Activated T-helper 1 cell treated with anti-CD3 and anti-CD28 coated beads, Interleukin-12 subunit alpha, Interleukin-12 subunit beta, Interleukin-2, Interleukin-4 antibody, amounts not matched to agents 30 ng/mL and 10 ng/mL and 1 ng/mL, durations not matched to agents 14 hours and 24 hours and 36 hours (primary cell): Measurements from ENCODE around the gene NRIP3. TPM values are rescaled to one million over a fixed set of nuclear protein-coding genes. Genes with fewer than 3 reads are reported as not detected.
"Not testable (repeated sequence)": the region's sequence is repeated elsewhere in the genome, so short reads cannot be mapped to it uniquely, and the experiment has no call there.

ENCODE experiments used
- DNase-seq: peaks from one replicate; pipeline ENCODE4 v3.0.0; 2021; ENCODE audit warnings: low spot score
- H3K27ac Mint-ChIP-seq: one replicate; pipeline ENCODE4 v1.8.0; 2021; ENCODE audit warnings: mild to moderate bottlenecking, mixed read lengths
- H3K27me3 Mint-ChIP-seq: one replicate; pipeline ENCODE4 v1.8.0; 2022; ENCODE audit warnings: mild to moderate bottlenecking, moderate library complexity, mixed read lengths; ENCODE audit not compliant: insufficient read depth
- H3K36me3 Mint-ChIP-seq: one replicate; pipeline ENCODE4 v1.8.0; 2021; ENCODE audit warnings: low read depth, mixed read lengths
- H3K4me1 Mint-ChIP-seq: one replicate; pipeline ENCODE4 v1.8.0; 2021; ENCODE audit warnings: low read depth, mixed read lengths
- H3K4me3 Mint-ChIP-seq: one replicate; pipeline ENCODE4 v1.8.0; 2021; ENCODE audit warnings: mild to moderate bottlenecking, moderate library complexity, mixed read lengths
- H3K9me3 Mint-ChIP-seq: one replicate; pipeline ENCODE4 v1.8.0; 2021; ENCODE audit warnings: mixed read lengths
- intact Hi-C: fragments of 100-400 bp; cut with micrococcal nuclease; formaldehyde crosslinking; loops from one replicate; pipeline ENCODE4 v1.15.1; 2024
- total RNA-seq: library from RNA; stranded (reverse); gene quantifications from 2 replicates; pipeline ENCODE4 v1.2.3, GENCODE V29; 2022

NRIP3 gene
- total RNA-seq, 1 donor from 2014 or later = 4.8 TPM

DNA sequence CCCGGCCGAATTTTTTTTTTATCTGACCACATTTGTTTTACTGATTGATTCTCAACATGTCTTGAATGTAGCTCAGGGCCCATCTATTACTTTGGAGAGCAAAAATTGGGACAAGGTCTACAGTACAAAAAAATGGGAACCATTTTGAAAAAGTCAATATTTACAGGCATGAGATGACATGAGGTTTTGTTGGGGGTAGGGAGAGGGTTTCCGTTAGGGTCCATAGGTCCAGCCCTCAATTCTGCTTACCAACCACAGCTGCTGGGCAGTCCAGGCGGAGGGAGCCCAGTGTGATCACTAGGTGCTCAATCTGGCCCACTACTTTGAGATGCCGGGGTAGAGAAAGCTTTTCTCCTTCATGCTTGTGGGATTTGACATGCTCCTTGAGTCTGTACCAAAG, 18.3 kb downstream of the NRIP3 start:
- Mint-ChIP-seq H3K4me3 (no peak overlapping the region), H3K27me3 (peaks cover 6% of the 10 kb centered on the region), H3K36me3 (peaks cover 2% of the 10 kb centered on the region), H3K4me1 (peaks cover 29% of the 10 kb centered on the region), H3K9me3 (no peaks in the 10 kb centered on the region), H3K27ac (no peak overlapping the region)
- no peak for DNase-seq
- intact Hi-C loops = no loop called here

DNA sequence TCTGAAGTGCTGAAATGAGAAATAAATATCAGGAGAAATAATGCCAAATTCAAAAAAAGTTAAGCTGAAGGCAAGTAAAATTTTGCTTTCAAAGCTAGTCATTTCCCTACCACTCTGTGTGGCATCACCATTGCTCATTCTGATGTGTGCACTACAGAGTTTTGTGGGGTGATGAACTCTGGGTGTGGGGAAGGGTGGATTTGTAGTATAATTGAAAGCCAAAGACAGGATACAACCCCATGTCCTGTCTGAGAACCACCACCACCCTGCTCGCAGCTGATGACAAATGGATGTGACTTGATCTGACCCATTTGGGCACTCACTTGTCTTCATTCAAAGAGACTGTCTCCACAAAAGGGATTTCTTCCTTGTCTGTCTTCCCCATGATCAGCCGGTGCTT, 20.2 kb downstream of the NRIP3 start:
- Mint-ChIP-seq H3K27me3 (no peaks in the 10 kb centered on the region), H3K4me3 (no peak overlapping the region), H3K36me3 (peaks cover 2% of the 10 kb centered on the region), H3K27ac (no peak overlapping the region), H3K9me3 (no peaks in the 10 kb centered on the region), H3K4me1 (peaks cover 18% of the 10 kb centered on the region)
- no peak for DNase-seq
- intact Hi-C loops = no loop called here

DNA sequence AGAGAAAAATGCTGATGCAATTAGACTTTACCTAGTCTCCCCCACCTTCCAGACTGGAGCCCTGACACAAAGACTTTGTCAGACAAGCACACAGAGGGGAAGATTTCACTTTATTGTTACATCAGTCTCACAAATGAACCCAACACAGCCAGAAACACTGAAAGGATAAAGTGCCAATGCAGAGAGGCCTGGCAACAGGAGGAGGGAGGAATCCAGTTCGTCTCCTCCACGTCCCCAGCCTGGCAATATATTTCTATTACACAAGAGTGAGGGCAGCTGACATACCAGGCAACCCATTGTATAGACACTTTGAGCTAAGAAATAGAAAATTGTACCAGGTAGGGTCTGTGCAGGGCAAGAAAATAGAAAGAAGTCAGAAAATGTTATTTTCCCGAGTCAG, 23.3 kb downstream of the NRIP3 start:
- no peaks in the 10 kb centered on the region for H3K27me3 Mint-ChIP-seq
- H3K4me3 Mint-ChIP-seq = no peak overlapping the region
- peaks cover 4% of the 10 kb centered on the region for H3K4me1 Mint-ChIP-seq
- no peak overlapping the region for H3K27ac Mint-ChIP-seq
- no peaks in the 10 kb centered on the region for H3K9me3 Mint-ChIP-seq
- H3K36me3 Mint-ChIP-seq = peaks cover 2% of the 10 kb centered on the region
- no peak for DNase-seq
- intact Hi-C loops = no loop called here

DNA sequence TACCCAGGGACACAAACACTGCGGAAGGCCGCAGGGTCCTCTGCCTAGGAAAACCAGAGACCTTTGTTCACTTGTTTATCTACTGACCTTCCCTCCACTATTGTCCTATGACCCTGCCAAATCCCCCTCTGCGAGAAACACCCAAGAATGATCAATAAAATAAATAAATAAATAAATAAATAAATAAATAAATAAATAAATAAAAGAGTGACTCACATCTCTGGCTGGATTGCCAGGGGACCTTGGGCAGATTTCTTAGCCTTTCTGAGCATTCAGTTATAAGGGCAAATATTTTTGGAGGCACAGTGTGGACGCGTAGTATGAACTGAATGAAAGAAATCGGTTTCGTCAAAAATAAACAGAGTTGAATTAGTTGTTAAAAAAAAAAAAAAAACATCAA, 24.4 kb downstream of the NRIP3 start:
- H3K4me3 Mint-ChIP-seq, H3K9me3 Mint-ChIP-seq, H3K27ac Mint-ChIP-seq, H3K27me3 Mint-ChIP-seq, DNase-seq, intact Hi-C loops, H3K36me3 Mint-ChIP-seq, H3K4me1 Mint-ChIP-seq: not testable (repeated sequence)

DNA sequence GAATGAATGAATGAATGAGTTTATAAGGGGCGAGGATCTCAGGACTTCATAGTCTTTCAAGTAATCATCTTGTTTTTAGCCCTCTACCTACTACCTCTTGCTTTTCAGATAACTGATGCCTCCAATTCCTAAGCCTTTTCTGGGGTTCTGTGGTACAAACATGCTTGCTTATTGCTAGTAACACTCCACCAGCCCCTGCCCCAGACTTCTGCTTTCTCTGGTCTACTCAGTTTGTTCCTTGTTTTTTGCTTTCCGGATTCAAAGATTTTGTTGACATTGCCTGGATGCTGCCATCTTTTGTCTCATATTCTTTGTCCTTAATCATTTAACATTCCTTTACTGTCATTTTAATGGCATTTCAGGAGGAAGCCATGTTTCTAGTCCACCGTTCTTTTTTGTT, 30.7 kb downstream of the NRIP3 start:
- Mint-ChIP-seq H3K4me1 (no peaks in the 10 kb centered on the region), H3K27me3 (no peaks in the 10 kb centered on the region), H3K36me3 (peaks cover 2% of the 10 kb centered on the region), H3K27ac (no peak overlapping the region), H3K9me3 (no peaks in the 10 kb centered on the region), H3K4me3 (no peak overlapping the region)
- intact Hi-C loops = no loop called here
- no peak for DNase-seq

DNA sequence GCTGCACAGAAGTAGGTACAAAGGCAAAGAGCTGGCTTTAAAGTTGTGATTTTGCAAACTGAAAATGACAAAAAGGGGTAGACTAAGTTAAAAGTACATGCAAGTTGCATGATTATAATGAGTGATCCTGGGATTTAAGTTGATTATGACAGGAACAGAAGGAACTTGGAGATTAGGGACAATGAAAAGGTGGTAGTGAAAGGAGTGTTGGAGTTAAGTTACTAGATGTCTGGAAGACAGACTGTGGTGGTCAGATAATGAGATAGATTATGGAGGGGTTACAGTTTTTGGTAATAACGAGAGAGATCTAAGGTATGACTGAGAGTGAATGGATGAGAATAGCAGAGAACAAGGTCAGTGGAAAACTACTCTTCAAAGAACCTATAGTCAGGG, 31.9 kb downstream of the NRIP3 start:
- intact Hi-C loops = no loop called here
- Mint-ChIP-seq H3K4me1 (no peaks in the 10 kb centered on the region), H3K4me3 (no peak overlapping the region), H3K27ac (no peak overlapping the region), H3K9me3 (no peaks in the 10 kb centered on the region), H3K27me3 (no peaks in the 10 kb centered on the region), H3K36me3 (peaks cover 2% of the 10 kb centered on the region)
- no peak for DNase-seq

DNA sequence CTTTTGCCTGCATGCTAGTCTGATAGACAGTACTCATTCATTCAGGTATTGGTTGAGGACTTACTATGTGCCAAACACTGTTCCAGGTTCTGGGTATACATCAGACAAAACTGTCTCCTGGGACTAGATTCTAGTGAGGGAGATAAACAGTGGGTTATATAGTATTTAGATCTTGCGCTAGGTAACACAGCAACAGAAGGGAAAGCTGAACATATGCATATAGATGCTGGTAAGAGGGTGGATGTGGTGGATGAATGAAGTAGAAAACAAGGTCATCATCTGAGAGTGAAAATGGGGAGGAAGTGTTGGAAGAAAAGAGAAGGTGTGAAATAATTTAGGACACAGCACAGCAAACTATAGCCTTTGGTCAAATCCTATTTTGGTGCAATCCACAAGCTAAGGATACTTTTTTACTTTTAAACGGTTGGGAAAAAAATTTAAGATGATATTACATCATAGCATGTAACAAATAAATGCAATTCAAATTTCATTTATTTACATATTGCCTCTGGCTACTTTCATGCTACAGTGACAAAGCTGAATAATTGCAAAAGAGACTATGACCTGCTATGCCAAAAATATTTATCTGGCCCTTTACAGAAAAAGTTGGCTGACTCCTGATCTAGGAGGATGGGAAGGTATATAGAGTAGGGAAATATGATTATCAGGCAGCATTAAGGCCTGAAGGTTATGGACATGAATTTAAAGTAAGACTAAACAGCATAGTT, 32.4 kb downstream of the NRIP3 start:
- Mint-ChIP-seq H3K4me1 (no peaks in the 10 kb centered on the region), H3K27me3 (no peaks in the 10 kb centered on the region), H3K27ac (no peak overlapping the region), H3K36me3 (peaks cover 2% of the 10 kb centered on the region), H3K9me3 (no peaks in the 10 kb centered on the region), H3K4me3 (no peak overlapping the region)
- DNase-seq = no peak
- intact Hi-C loops = no loop called here

DNA sequence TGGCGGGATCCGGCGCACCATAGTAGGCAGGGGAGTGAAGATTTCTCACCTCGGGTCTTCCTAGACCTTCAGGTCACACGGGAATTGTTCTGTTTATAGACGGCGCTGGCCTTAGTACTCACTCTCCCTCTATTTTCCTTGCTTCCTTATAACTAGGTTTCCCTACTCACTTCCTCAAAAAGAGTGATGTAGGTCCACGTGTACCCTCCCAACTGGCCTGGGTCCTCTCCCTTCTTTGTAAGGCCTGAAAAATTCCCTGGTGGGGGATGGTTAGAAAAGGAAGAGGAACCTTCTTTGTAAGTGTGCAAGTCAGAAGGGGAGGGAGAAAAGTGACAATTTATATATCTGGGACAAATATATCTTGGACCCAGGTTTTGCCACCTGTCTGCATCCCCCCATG, 36.6 kb downstream of the NRIP3 start:
- Mint-ChIP-seq H3K36me3 (peaks cover 3% of the 10 kb centered on the region), H3K9me3 (no peaks in the 10 kb centered on the region), H3K4me3 (no peak overlapping the region), H3K27ac (no peak overlapping the region), H3K4me1 (peaks cover 19% of the 10 kb centered on the region), H3K27me3 (no peaks in the 10 kb centered on the region)
- intact Hi-C loops = no loop called here
- no peak for DNase-seq

DNA sequence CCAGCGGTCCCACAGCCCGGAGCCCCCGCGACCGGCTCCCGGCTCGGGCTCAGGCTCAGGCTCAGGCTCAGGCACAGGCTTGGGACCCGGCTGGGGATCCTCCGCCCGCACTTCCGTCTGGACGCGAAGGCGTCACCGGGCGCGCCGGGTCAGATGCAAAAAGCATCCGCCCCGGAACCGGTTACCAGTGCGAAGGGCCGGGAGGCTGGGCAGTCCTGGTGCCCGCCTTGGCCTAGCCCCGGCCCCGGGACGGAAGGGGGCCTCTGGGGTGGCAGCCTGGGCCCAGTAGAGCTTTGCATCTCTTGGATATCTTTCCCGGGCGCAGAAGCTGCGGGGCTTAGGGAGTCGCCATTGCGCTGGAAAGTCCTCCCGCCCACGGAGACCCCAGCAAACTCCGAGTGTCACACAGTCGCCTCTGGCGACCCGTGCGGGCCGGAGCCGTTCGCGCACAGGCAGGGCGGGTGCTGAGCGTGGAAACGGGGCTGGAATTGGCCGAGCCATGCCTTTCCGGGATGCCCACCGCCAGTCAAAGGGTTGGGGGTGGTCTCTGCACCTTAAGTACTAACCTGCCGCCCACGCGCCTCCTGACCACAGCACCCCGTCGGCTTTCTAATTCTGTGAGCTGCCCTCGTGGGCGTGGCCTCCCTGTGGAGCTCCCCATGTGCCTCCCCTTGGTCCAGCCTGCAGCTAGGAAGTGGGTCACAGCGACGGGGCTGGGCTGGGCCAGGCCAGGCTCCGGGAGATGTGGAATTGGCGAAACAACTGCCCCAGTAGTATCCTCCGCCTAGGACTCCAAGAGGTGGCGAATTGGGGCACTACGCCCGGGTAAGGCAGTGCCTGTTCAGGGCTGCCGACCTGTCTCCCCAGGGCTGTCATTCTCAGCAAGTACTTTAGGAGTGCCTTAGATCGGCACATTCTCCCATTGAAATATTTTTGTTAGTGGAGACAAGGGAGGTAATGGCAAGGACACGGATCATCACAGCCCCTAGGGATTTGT, 39.2 kb downstream of the NRIP3 start, which contains the start of gene TMEM9B:
TMEM9B (minus strand) TSS at position 119 of the 997 bp plus-strand sequence. CDS start 129 bp downstream, outside the sequence.
- peak; percentile 79 for DNase-seq
- Mint-ChIP-seq H3K27me3 (no peaks in the 10 kb centered on the region), H3K4me3 (peak within 1 kb of the TSS; percentile 99), H3K4me1 (peaks cover 31% of the 10 kb centered on the region), H3K36me3 (peaks cover 6% of the 10 kb centered on the region), H3K27ac (peak within 1 kb of the TSS; percentile 95), H3K9me3 (no peaks in the 10 kb centered on the region)
- intact Hi-C loops = loop anchor here (1.0 to 5.0 kb wide), 12 partner anchors 38 to 1343 kb away; partner anchors contain the start of genes ADM, AKIP1, EIF3F and IPO7

DNA sequence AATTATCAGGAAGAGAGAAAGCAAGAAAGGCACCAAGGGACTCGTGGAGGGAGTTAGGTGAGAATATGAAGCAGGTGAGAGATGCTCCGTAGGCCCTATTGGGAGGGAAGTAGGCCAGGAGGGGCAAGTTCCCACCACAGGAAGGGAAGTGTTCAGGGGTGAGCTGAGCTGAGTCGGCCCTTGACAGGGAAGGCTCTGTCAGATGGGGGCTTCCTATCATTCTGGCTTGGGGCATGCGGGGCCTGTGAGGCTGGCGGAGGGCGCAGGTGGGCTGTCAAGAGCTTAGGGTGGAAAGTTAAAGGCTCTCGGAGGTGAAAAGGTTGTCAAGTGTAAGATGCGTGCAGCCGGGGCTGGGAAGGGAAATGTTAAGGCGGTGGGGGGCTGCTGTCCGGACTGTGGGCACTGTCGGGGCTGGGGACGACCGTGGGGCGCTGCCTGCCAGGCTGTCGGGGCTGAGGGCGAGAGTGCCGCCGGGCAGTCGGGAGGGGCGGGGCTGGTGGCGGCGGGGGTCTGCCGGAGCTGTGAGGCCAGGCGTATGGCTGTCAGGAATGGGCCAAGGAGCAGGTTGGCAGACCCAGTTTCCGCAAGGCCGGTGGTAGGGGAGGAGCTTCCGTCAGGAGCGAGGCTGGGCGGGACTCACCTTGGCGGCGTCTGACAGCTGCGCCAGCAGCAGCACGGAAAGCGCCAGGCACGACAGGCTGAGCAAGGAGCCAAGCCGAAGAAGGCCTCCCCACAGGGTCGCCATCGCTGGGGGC, 40.1 kb downstream of the NRIP3 start:
- H3K9me3 Mint-ChIP-seq = no peaks in the 10 kb centered on the region
- peaks cover 6% of the 10 kb centered on the region for H3K36me3 Mint-ChIP-seq
- H3K4me1 Mint-ChIP-seq = peaks cover 34% of the 10 kb centered on the region
- H3K4me3 Mint-ChIP-seq = peak overlapping the region; percentile 99
- peak; percentile 77 for DNase-seq
- H3K27ac Mint-ChIP-seq = peak overlapping the region; percentile 95
- no peaks in the 10 kb centered on the region for H3K27me3 Mint-ChIP-seq
- intact Hi-C loops = loop anchor here (1.0 to 5.0 kb wide), 12 partner anchors 39 to 1344 kb away; partner anchors contain the start of genes ADM, AKIP1, EIF3F and IPO7

DNA sequence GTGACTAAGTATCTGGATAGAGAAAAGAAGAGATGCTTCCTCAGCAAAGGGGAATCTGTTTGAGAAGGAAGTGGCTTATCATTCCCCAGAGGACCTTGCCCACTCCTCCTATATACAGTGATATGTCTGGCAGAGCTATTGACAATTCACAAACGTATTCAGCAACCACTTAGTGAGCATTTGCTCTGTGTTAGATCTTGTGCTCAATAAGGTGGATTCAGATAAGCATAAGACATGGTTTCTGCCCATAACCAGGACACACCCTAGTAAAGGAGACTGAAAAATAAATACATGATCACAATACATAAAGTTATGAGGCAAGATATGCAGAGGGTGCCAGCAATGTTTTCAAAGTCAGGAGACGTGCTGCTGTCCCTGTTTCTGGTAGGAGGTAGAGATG, 41.0 kb downstream of the NRIP3 start:
- no peaks in the 10 kb centered on the region for H3K27me3 Mint-ChIP-seq

DNA sequence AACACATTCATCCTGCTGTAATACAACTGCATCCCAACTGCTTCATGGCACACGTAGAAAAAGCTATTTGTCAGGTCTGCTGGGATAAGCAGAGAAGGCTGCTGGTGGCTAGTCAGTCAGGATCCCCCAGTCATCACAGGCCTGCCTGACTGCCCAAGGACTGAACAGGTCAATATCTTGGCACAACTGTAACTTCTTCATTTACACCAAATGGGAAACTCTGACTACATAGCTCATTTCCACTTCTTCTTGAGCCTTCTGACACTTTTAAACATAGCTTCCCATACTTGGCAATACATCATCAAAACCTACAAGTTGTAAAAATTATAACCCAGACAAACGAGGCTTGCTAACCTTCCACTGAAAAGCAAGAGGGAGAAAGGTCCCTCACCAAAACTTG, 42.4 kb downstream of the NRIP3 start:
- H3K27me3 Mint-ChIP-seq = no peaks in the 10 kb centered on the region
- no peaks in the 10 kb centered on the region for H3K9me3 Mint-ChIP-seq
- H3K4me3 Mint-ChIP-seq = no peak overlapping the region
- H3K4me1 Mint-ChIP-seq = peaks cover 47% of the 10 kb centered on the region
- peaks cover 7% of the 10 kb centered on the region for H3K36me3 Mint-ChIP-seq
- DNase-seq = no peak
- intact Hi-C loops = loop anchor here (5.0 kb wide), 3 partner anchors 546 to 1346 kb away; partner anchors contain the start of genes ADM and EIF3F
- H3K27ac Mint-ChIP-seq = no peak overlapping the region

More for the DNA sequence above, 41.0 kb downstream of the NRIP3 start:
- H3K4me3 Mint-ChIP-seq = peak overlapping the region; percentile 99
- no peak for DNase-seq
- intact Hi-C loops = loop anchor here (5.0 kb wide), 3 partner anchors 544 to 1344 kb away; partner anchors contain the start of genes ADM and EIF3F
- H3K4me1 Mint-ChIP-seq = peaks cover 34% of the 10 kb centered on the region
- peaks cover 5% of the 10 kb centered on the region for H3K36me3 Mint-ChIP-seq
- peak overlapping the region; percentile 64 for H3K27ac Mint-ChIP-seq
- no peaks in the 10 kb centered on the region for H3K9me3 Mint-ChIP-seq
